OCI-LY1 (cell line): ENCODE results near the gene TENM4.

Experiments used
- H2AFZ ChIP-seq: fragments of 200-600 bp; sonication (generic), shearing (Covaris generic); 2 replicates; pipeline ENCODE4 v1.6.0; 2014; ENCODE audit warnings: antibody characterized with exemption, mild to moderate bottlenecking, low read length
- H3F3A ChIP-seq: fragments of 200-600 bp; sonication (generic), shearing (Covaris generic); 2 replicates; pipeline ENCODE4 v1.6.0; 2014; ENCODE audit warnings: mild to moderate bottlenecking, antibody characterized with exemption, low read length, moderate library complexity; ENCODE audit not compliant: insufficient read depth
- H3K27ac ChIP-seq: fragments of 200-600 bp; sonication (generic); 2 replicates; pipeline ENCODE4 v1.5.1; 2014; ENCODE audit warnings: low read length, mixed run types, mild to moderate bottlenecking, low read depth; ENCODE audit not compliant: poor library complexity, severe bottlenecking
- H3K27me3 ChIP-seq: fragments of 200-600 bp; sonication (generic); 2 replicates; pipeline ENCODE4 v1.6.0; 2014; ENCODE audit warnings: antibody characterized with exemption, mild to moderate bottlenecking, low read length, moderate library complexity; ENCODE audit not compliant: insufficient read depth
- H3K36me3 ChIP-seq: fragments of 200-600 bp; sonication (generic); 2 replicates; pipeline ENCODE4 v1.6.1; 2014; ENCODE audit warnings: mild to moderate bottlenecking, antibody characterized with exemption, low read length, moderate library complexity, mixed read lengths; ENCODE audit not compliant: insufficient read depth
- H3K4me1 ChIP-seq: fragments of 200-600 bp; sonication (generic); 2 replicates; pipeline ENCODE4 v1.5.1; 2014; ENCODE audit warnings: mild to moderate bottlenecking, low read length, moderate library complexity; ENCODE audit not compliant: insufficient read depth, severe bottlenecking
- H3K4me2 ChIP-seq: fragments of 200-600 bp; sonication (generic), shearing (Covaris generic); 2 replicates; pipeline ENCODE4 v1.6.1; 2014; ENCODE audit warnings: low read length
- H3K4me3 ChIP-seq: fragments of 200-600 bp; sonication (generic); 2 replicates; pipeline ENCODE4 v1.5.1; 2014; ENCODE audit warnings: low read length, low read depth, mild to moderate bottlenecking, mixed read lengths; ENCODE audit not compliant: poor library complexity, severe bottlenecking
- H3K79me2 ChIP-seq: fragments of 200-600 bp; shearing (Covaris generic); 2 replicates; pipeline ENCODE4 v1.6.1; 2016; ENCODE audit warnings: mixed run types, low read length, mixed read lengths; ENCODE audit not compliant: insufficient read depth
- H3K9ac ChIP-seq: fragments of 200-600 bp; sonication (generic), shearing (Covaris generic); 2 replicates; pipeline ENCODE4 v1.6.1; 2014; ENCODE audit warnings: mild to moderate bottlenecking, low read length, mixed read lengths
- H3K9me2 ChIP-seq: fragments of 200-600 bp; sonication (generic), shearing (Covaris generic); 2 replicates; pipeline ENCODE4 v1.6.1; 2014; ENCODE audit warnings: low read depth, mild to moderate bottlenecking, low read length, mixed read lengths
- H3K9me3 ChIP-seq: fragments of 200-600 bp; shearing (Covaris generic); 2 replicates; pipeline ENCODE4 v1.6.1; 2014; ENCODE audit warnings: low read length, mixed read lengths
- H4K20me1 ChIP-seq: fragments of 200-600 bp; sonication (generic), shearing (Covaris generic); 2 replicates; pipeline ENCODE4 v1.6.0; 2016; ENCODE audit warnings: mild to moderate bottlenecking, low read length; ENCODE audit not compliant: insufficient read depth
- CTCF ChIP-seq: fragments of 200-600 bp; sonication (generic), shearing (Covaris generic); IDR thresholded peaks from 2 replicates; pipeline ENCODE4 v1.5.1; 2017; ENCODE audit warnings: mild to moderate bottlenecking, antibody characterized with exemption, low read length, moderate library complexity, mixed read lengths
- EZH2 ChIP-seq: fragments of 200-600 bp; sonication (generic), shearing (Covaris generic); IDR thresholded peaks from 2 replicates; pipeline ENCODE4 v1.8.0; 2017; ENCODE audit warnings: borderline replicate concordance, mixed run types, mild to moderate bottlenecking, antibody characterized with exemption, low read length, moderate library complexity, mixed read lengths

The TENM4 gene

GRCh38 chr11:79150320-79150719 lies 290.5 kb downstream of the TENM4 start:
- no peaks in the 10 kb centered on the region for H3K36me3 ChIP-seq
- no peak overlapping the region for H3K9ac ChIP-seq
- no peak overlapping the region for H3K27ac ChIP-seq
- H3K4me2 ChIP-seq, result no peak overlapping the region
- H3K9me2 ChIP-seq, result no peaks in the 10 kb centered on the region
- TF ChIP-seq CTCF, result no peak
- TF ChIP-seq EZH2, result no peak
- no peaks in the 10 kb centered on the region for H3K9me3 ChIP-seq
- no peaks in the 10 kb centered on the region for H3K27me3 ChIP-seq
- no peak overlapping the region for H2AFZ ChIP-seq
- no peaks in the 10 kb centered on the region for H4K20me1 ChIP-seq
- H3K4me3 ChIP-seq, result no peak overlapping the region
- H3F3A ChIP-seq, result no peaks in the 10 kb centered on the region
- H3K79me2 ChIP-seq, result no peaks in the 10 kb centered on the region
- no peaks in the 10 kb centered on the region for H3K4me1 ChIP-seq

GRCh38 chr11:79147731-79148130 lies 293.1 kb downstream of the TENM4 start:
- Histone ChIP-seq H4K20me1 (no peaks in the 10 kb centered on the region), H3K9me2 (no peaks in the 10 kb centered on the region), H3K79me2 (no peaks in the 10 kb centered on the region), H3K27ac (no peak overlapping the region), H2AFZ (no peak overlapping the region), H3F3A (no peaks in the 10 kb centered on the region), H3K4me2 (no peak overlapping the region), H3K36me3 (no peaks in the 10 kb centered on the region), H3K9ac (no peak overlapping the region), H3K27me3 (no peaks in the 10 kb centered on the region), H3K4me1 (no peaks in the 10 kb centered on the region), H3K9me3 (no peaks in the 10 kb centered on the region), H3K4me3 (no peak overlapping the region)
- no peak for TF ChIP-seq EZH2
- TF ChIP-seq CTCF, result no peak

- H3K9me2 ChIP-seq, result no peaks in the 10 kb centered on the region
- no peak overlapping the region for H3K9ac ChIP-seq
- H3K79me2 ChIP-seq, result no peaks in the 10 kb centered on the region
- H3K36me3 ChIP-seq, result no peaks in the 10 kb centered on the region
- H3K27me3 ChIP-seq, result no peaks in the 10 kb centered on the region
- no peaks in the 10 kb centered on the region for H4K20me1 ChIP-seq
- TF ChIP-seq CTCF (no peak), EZH2 (no peak)
- H3K4me1 ChIP-seq, result no peaks in the 10 kb centered on the region
- no peaks in the 10 kb centered on the region for H3K9me3 ChIP-seq
- H3K27ac ChIP-seq, result no peak overlapping the region
- no peak overlapping the region for H3K4me2 ChIP-seq
- no peak overlapping the region for H2AFZ ChIP-seq
- H3K4me3 ChIP-seq, result no peak overlapping the region
- no peaks in the 10 kb centered on the region for H3F3A ChIP-seq
These were observed 293.8 kb downstream of the TENM4 start for GRCh38 chr11:79147011-79147410.
